Peyer's patch (tissue), 4 donors: Measurements from ENCODE around the gene PCNT.

ENCODE experiments used
- POLR2A ChIP-seq, 2 donors: fragments of 450-650 bp; IDR thresholded peaks; one replicate each; pipeline ENCODE4 v1.5.1; 2017; ENCODE audit warnings: antibody characterized with exemption in 2 of 2, mild to moderate bottlenecking in 2 of 2, moderate library complexity in 2 of 2
- TF ChIP-seq, protein P1 (sequence below), 6 experiments: fragments of 450-650 bp in 4 of 6; fragments of 200-600 bp in 2 of 6; sonication (generic) in 1 of 6; IDR thresholded peaks; one replicate each; pipeline ENCODE4 v1.5.1; 2017 to 2019; ENCODE audit warnings: antibody characterized with exemption in 6 of 6, mild to moderate bottlenecking in 3 of 6, moderate library complexity in 1 of 6

DNA sequence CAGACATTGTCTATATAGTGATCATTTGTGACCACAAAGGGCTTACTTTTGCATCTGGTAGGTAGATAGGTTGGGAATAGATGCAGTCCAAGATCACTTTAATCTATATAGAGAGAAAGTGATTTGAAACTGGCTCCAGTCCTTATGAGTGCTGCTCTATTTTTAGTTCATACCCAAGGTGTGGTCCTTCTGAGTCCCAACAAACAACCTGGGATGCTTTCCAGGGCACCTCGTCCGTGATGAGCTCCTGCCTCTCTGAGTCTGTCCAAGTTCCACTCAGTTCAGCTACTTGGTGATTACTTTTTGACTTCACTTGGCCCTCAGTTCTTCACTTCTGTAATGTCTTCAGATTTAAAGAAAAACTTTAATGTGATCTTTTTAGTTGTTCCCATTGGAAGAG is 155.0 kb downstream of the PCNT start:
- TF ChIP-seq, protein P1, sequence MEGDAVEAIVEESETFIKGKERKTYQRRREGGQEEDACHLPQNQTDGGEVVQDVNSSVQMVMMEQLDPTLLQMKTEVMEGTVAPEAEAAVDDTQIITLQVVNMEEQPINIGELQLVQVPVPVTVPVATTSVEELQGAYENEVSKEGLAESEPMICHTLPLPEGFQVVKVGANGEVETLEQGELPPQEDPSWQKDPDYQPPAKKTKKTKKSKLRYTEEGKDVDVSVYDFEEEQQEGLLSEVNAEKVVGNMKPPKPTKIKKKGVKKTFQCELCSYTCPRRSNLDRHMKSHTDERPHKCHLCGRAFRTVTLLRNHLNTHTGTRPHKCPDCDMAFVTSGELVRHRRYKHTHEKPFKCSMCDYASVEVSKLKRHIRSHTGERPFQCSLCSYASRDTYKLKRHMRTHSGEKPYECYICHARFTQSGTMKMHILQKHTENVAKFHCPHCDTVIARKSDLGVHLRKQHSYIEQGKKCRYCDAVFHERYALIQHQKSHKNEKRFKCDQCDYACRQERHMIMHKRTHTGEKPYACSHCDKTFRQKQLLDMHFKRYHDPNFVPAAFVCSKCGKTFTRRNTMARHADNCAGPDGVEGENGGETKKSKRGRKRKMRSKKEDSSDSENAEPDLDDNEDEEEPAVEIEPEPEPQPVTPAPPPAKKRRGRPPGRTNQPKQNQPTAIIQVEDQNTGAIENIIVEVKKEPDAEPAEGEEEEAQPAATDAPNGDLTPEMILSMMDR (IDR thresholded peaks at IDR 0.05), result no peak
- TF ChIP-seq POLR2A (IDR thresholded peaks at IDR 0.05), result no peak
